GM19324 (cell line): Measurements from ENCODE around the gene GBX1.

Experiments used
- ATAC-seq: cut with Tn5 transposase; IDR thresholded peaks from one replicate; pipeline ENCODE4 v1.9.1; 2021; ENCODE audit warnings: mild to moderate bottlenecking, moderate library complexity; ENCODE audit not compliant: unreplicated experiment, low FRiP score

GBX1 gene

DNA sequence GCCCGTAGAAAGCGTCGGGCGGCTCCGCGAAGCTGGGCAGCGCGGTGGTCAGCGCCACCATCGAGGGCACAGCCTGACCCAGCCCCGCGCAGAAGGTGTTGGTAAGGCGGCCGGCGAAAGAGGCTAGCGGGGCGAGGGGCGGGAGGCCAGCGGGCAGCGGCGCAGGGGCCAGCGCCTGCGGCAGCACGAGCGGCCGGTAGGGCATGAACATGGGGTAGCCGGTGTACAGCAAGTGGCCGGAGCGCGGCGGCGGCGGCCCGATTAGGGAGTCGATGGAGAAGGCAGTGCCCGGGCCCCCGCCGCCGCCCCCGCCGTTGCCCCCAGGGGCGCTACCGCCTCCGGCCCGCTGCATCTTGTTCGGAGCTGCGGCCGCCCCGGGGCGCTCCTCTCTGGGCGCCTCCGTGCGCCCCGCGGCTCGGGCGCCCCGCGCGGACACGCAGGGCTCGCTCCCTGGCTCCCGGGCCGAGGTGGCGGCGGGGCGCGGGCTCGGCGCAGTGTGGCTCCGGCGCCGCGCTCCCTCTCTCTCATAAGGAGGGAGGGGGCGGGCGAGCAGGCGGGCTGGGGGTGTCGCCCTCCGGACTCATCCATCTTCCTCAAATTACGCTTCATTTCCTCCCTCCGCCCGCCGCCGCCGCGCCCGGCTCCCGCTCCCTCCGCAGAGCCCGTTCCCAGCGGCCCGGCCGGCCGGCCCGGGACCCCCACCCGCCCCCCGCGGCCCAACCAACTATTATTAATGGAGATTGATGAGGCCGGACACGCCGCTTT lies at the start of gene GBX1:
TSS of gene GBX1 (minus strand) at position 498 of the 765 bp plus-strand sequence. CDS start at position 352, 146 bp downstream.
- ATAC-seq, result no peak

GRCh38 chr7:151215396-151215795 lies 47.9 kb upstream of the GBX1 start:
- no peak for ATAC-seq

GRCh38 chr7:151213826-151214225 lies 46.3 kb upstream of the GBX1 start:
- no peak for ATAC-seq

GRCh38 chr7:151212626-151213025 lies 45.1 kb upstream of the GBX1 start:
- ATAC-seq, result no peak

- ATAC-seq, result no peak
Measured at GRCh38 chr7:151211155-151211772, 43.8 kb upstream of the GBX1 start.

GRCh38 chr7:151210087-151210854 lies 42.8 kb upstream of the GBX1 start, which contains the start of gene H2BK1:
Gene H2BK1, minus strand, starts transcription at chr7:151210488. Its CDS starts 170 bp downstream, at chr7:151210318.
- no peak for ATAC-seq

DNA sequence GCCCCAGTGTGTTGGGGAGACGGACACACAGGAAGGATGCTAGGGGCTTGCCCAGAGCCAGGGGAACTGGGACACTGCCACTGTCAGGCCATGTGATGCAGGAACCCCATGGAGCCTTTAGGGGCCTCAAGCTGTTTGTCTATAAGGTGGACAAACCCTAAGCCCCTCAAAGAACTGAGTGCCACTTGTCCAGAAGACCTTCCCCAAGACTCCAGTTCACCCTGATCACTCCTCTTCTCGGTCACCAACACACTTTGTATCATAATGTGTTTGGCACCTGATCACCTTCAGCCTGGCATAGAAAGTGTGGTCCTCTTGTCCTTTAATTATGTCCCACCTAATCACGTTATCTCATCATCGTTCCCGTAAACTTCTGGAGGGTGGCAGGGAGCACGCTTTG lies 42.1 kb upstream of the GBX1 start:
- ATAC-seq, result no peak

DNA sequence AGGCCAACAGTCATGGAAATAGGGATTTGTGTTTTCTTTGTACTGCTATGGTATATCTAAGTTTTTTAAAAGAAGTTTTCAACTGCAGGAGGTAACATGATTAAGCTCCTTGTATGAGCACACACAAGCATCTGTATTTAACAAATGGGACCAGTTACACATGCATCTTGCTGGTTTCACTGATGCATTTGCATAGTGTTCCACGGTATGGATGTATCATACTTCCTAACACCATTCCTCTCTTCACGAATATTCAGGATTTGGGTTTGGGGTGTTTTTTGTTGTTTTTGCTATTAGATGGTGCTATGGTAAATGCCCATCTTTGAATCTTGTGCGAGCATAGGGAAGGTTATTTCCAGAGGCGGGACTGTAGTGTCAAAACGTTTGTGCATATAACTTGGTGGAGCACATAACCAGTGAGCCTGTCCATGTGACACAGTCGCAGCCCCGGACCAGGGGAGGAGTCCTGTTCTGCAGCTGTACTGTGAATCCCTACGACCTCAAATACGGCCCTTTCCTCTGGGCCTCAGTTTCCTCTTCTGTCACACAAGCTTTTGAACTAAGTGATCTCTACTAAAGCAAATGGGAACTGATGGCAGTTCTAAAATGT lies 40.9 kb upstream of the GBX1 start:
- ATAC-seq, result no peak

- ATAC-seq, result no peak
Measured at GRCh38 chr7:151207804-151208203, 40.3 kb upstream of the GBX1 start.

GRCh38 chr7:151207315-151207714 lies 39.8 kb upstream of the GBX1 start:
- ATAC-seq, result no peak

GRCh38 chr7:151206914-151207313 lies 39.4 kb upstream of the GBX1 start:
- ATAC-seq, result no peak

DNA sequence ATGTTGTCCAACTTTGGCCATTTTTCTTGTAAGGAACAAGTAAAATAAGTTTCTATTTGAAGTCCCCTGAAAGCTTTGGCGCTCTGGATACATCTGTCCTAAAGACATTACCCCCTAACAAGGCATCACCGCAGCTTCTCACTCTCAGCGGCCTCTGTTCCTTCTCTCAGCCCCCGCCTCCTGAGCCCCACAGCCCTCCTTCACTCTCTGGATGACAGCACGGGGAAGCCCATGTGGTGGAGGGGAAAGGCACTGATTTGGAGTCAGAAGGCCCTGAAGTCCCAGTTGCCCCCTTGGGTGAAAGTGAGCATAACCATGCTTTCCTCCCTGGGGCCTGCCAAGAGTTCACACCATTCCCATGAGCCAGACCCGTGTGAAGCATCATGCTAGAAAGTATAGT lies 38.2 kb upstream of the GBX1 start:
- ATAC-seq, result no peak

DNA sequence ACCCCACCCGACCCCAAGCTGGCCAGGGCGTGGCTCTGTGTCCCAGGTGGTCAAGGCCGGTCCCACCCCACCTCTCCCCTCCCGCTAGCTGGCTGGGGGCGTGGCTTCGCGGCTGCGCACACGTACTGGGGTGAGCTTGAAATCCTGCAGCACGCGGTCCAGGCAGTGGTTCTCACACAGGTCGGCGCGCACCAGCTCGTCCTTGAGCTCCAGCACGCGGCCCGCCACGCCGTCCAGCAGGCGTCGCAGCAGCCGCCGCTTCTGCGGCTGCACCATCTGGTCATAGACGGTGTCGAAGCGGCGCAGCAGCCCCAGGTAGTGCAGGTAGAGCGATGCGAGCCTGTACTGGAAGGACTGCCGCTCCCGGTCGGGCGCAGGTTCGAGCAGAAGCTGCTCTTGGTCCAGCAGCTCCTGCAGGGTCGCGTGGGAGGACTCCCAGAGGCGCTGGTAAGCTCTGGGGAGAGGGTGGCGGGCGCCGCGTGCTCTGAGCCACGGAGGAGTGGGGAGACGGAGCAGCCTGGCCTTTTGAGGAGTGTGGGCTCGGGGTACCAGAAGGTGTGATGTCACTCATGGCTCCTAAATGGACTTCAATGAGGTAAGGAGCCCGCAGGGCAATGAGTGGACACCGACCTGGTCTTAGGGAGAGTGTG lies 37.0 kb upstream of the GBX1 start:
- ATAC-seq, result no peak

GRCh38 chr7:151202836-151203235 lies 35.3 kb upstream of the GBX1 start:
- no peak for ATAC-seq

DNA sequence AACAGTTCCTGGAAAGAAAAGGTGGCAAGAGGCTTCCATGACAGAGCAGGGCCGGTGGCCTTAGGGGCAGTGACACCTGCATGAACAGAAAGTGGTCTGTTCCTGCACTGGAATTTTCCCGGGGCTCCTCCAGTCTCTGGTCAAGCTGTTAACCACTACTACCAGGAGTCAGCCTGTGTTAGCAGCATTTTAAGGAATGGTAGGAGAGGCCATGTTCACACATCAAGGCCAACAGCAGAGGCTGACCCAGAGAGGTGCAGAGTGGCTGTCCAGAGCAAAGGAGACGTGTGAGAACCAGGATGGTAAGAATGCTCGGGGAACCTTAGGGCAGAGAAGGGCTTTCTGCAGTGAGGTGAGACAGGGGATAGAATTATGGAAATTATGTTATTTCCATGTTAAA lies 34.3 kb upstream of the GBX1 start:
- no peak for ATAC-seq

- no peak for ATAC-seq
Measured at GRCh38 chr7:151201344-151201743, 33.9 kb upstream of the GBX1 start.

- no peak for ATAC-seq
Measured at GRCh38 chr7:151198945-151199848, 31.7 kb upstream of the GBX1 start.

- no peak for ATAC-seq
Measured at GRCh38 chr7:151197932-151198331, 30.4 kb upstream of the GBX1 start.
